HepG2 (cell line): ENCODE measurements around the gene RTEL1. TPM values are rescaled to one million over a fixed set of nuclear protein-coding genes. Genes with fewer than 3 reads are reported as not detected.

Source experiments
- AGO2 ChIP-seq: fragments of 200-400 bp; formaldehyde crosslinking; optimal IDR thresholded peaks from 2 replicates; pipeline ENCODE3; 2017; ENCODE audit warnings: mild to moderate bottlenecking, low read depth, low read length, moderate library complexity
- ATF7-NPFF ChIP-seq: sonication (generic); formaldehyde crosslinking; IDR thresholded peaks from 2 replicates; pipeline ENCODE4 v1.8.1; 2023; ENCODE audit warnings: mild to moderate bottlenecking, low read depth, missing genetic modification reagents, moderate library complexity
- CBX5 ChIP-seq: sonication (generic); formaldehyde crosslinking; IDR thresholded peaks from 2 replicates; pipeline ENCODE4 v1.4.0; 2020; ENCODE audit warnings: missing genetic modification reagents, borderline replicate concordance
- ETV6 ChIP-seq: sonication (generic); formaldehyde crosslinking; conservative IDR thresholded peaks from 2 replicates; pipeline ENCODE4 v1.4.0; 2020; ENCODE audit warnings: missing genetic modification reagents
- FLYWCH1 ChIP-seq: sonication (generic); formaldehyde crosslinking; IDR thresholded peaks from 2 replicates; pipeline ENCODE4 v1.8.1; 2023; ENCODE audit warnings: mild to moderate bottlenecking, missing genetic modification reagents
- FOXO1 ChIP-seq: sonication (generic); formaldehyde crosslinking; IDR thresholded peaks from 2 replicates; pipeline ENCODE4 v1.4.0; 2020; ENCODE audit warnings: missing genetic modification reagents
- IRF2 ChIP-seq: IDR thresholded peaks from 2 replicates; pipeline ENCODE4 v1.6.1; 2018; ENCODE audit warnings: missing genetic modification reagents, missing compliant biosample characterization
- JUNB ChIP-seq: sonication (generic); formaldehyde crosslinking; IDR thresholded peaks from 2 replicates; pipeline ENCODE4 v1.8.0; 2022; ENCODE audit warnings: missing genetic modification reagents, mild to moderate bottlenecking, borderline replicate concordance
- MTA1 ChIP-seq: sonication (generic); formaldehyde crosslinking; IDR thresholded peaks from 2 replicates; pipeline ENCODE4 v1.4.0; 2020; ENCODE audit warnings: missing genetic modification reagents, mild to moderate bottlenecking, borderline replicate concordance
- NR2F1 ChIP-seq, 2 experiments: fragments of 450-650 bp in 1 of 2; formaldehyde crosslinking in 1 of 2; IDR thresholded peaks; 2 replicates each; pipeline versions ENCODE4 v1.5.0 to v1.6.1; 2016 to 2020; ENCODE audit warnings: mild to moderate bottlenecking in 1 of 2, missing compliant biosample characterization in 1 of 2, missing genetic modification reagents in 1 of 2, moderate library complexity in 1 of 2
- ONECUT2 ChIP-seq: sonication (generic); formaldehyde crosslinking; IDR thresholded peaks from 2 replicates; pipeline ENCODE4 v1.4.0; 2020; ENCODE audit warnings: missing genetic modification reagents
- RFX5 ChIP-seq: IDR thresholded peaks from 2 replicates; pipeline ENCODE4 v1.6.1; 2011; ENCODE audit warnings: low read depth, low read length, improper control_type of control experiment
- SMARCE1 ChIP-seq: fragments of 450-650 bp; IDR thresholded peaks from 2 replicates; pipeline ENCODE4 v1.6.1; 2017; ENCODE audit warnings: borderline replicate concordance
- SRY ChIP-seq: sonication (generic); formaldehyde crosslinking; IDR thresholded peaks from 2 replicates; pipeline ENCODE4 v1.8.0; 2022; ENCODE audit warnings: mild to moderate bottlenecking, missing genetic modification reagents
- STAT5B ChIP-seq: sonication (generic); formaldehyde crosslinking; IDR thresholded peaks from 2 replicates; pipeline ENCODE4 v1.4.0; 2020; ENCODE audit warnings: missing genetic modification reagents
- TOPORS ChIP-seq: sonication (generic); formaldehyde crosslinking; IDR thresholded peaks from 2 replicates; pipeline ENCODE4 v1.8.0; 2023; ENCODE audit warnings: mild to moderate bottlenecking, missing genetic modification reagents
- U2AF1 ChIP-seq: fragments of 200-400 bp; formaldehyde crosslinking; optimal IDR thresholded peaks from 2 replicates; pipeline ENCODE3; 2017; ENCODE audit warnings: mild to moderate bottlenecking, low read depth, low read length
- XRCC5 ChIP-seq: fragments of 200-400 bp; formaldehyde crosslinking; optimal IDR thresholded peaks from 2 replicates; pipeline ENCODE3; 2017; ENCODE audit warnings: mild to moderate bottlenecking, low read length
- ZNF331 ChIP-seq: sonication (generic); formaldehyde crosslinking; IDR thresholded peaks from 2 replicates; pipeline ENCODE4 v1.4.0; 2020; ENCODE audit warnings: missing genetic modification reagents
- ZNF749 ChIP-seq: sonication (generic); formaldehyde crosslinking; IDR thresholded peaks from 2 replicates; pipeline ENCODE4 v1.8.0; 2022; ENCODE audit warnings: mild to moderate bottlenecking, missing genetic modification reagents, moderate library complexity, borderline replicate concordance
- polyA plus RNA-seq, 8 experiments: library from polyadenylated mRNA; depleted of rRNA in 3 of 8; stranded (reverse) in 7 of 8; unstranded in 1 of 8; fragments of >200 nt; fragmentation: Illumina TruSeq in 4 of 8; extraction: Trizol in 4 of 8; gene quantifications; 2 replicates each; pipeline versions ENCODE4 v1.2.1 to v1.2.3, GENCODE V29; 2011 to 2016; ENCODE audit warnings: low read depth in 4 of 8, missing spikeins in 1 of 8, mixed read lengths in 1 of 8; ENCODE audit not compliant: insufficient read depth in 1 of 8
- total RNA-seq, 5 experiments: library from RNA; depleted of rRNA; stranded (reverse); fragments of >200 nt; fragmentation: Illumina TruSeq; extraction: Trizol; gene quantifications; 2 replicates each; pipeline ENCODE4 v1.2.3, GENCODE V29; 2016; ENCODE audit warnings: low read depth in 1 of 5
- TF ChIP-seq, protein P1 (sequence below): sonication (generic); formaldehyde crosslinking; IDR thresholded peaks from 2 replicates; pipeline ENCODE4 v1.4.0; 2020; ENCODE audit warnings: missing genetic modification reagents, mild to moderate bottlenecking, borderline replicate concordance
- TF ChIP-seq, protein P2 (sequence below): sonication (generic); formaldehyde crosslinking; IDR thresholded peaks from 2 replicates; pipeline ENCODE4 v1.4.0; 2020; ENCODE audit warnings: mild to moderate bottlenecking, missing genetic modification reagents, borderline replicate concordance
- TF ChIP-seq, protein P3 (sequence below): sonication (generic); formaldehyde crosslinking; IDR thresholded peaks from 2 replicates; pipeline ENCODE4 v1.8.0; 2022; ENCODE audit warnings: missing genetic modification reagents, mild to moderate bottlenecking, borderline replicate concordance

The RTEL1 gene
- total and polyA plus RNA-seq, 2 of the 13 experiments (the other 11 are each of a cell fraction or from before 2014, with no cell fraction given), result 21.8 to 36.4 TPM

DNA sequence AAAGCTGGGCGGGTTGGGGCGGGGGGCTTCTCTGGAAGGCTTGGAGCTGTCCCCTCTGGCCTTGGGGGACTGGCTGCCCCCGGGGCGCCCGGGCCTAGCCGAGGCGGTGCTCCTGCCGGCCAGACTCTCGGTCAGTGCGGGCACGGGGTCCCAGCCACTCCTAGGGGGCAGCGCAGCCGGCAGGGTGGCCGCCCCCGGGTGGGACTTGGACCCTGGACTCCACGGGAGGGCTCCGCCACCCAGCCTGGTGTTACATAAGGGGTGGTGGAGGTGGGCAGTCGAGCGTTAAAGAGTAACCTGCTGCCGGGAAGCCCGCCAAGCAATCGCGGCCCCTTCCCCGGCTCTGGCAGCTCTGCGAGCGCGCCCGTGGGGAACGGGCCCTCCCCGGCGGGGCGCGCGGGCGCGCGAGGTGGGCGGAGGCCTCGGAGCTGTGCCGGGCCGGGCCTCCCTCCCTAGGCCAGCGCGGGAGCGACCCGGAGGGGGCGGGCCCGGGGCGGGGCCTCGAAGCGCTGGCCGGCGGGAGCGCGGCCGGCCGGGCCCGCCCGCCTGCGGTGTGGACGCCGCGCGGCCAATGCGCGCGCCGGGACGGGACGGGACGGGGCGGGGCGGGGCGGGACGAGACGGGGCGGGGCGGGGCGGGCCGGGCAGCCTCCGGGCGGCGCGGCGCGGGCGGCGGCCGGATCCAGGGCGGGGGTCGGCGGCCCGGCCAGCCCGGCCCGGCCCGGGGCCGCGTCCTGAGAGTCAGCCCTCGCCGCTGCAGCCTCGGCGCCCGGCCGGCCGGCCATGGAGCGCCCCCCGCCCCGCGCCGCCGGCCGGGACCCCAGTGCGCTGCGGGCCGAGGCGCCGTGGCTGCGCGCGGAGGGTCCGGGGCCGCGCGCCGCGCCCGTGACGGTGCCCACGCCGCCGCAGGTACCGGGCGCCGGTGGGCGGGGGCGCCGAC lies 81.3 kb downstream of the RTEL1 start, which contains the start of gene SLC2A4RG (continued):
- TF ChIP-seq, protein P1, sequence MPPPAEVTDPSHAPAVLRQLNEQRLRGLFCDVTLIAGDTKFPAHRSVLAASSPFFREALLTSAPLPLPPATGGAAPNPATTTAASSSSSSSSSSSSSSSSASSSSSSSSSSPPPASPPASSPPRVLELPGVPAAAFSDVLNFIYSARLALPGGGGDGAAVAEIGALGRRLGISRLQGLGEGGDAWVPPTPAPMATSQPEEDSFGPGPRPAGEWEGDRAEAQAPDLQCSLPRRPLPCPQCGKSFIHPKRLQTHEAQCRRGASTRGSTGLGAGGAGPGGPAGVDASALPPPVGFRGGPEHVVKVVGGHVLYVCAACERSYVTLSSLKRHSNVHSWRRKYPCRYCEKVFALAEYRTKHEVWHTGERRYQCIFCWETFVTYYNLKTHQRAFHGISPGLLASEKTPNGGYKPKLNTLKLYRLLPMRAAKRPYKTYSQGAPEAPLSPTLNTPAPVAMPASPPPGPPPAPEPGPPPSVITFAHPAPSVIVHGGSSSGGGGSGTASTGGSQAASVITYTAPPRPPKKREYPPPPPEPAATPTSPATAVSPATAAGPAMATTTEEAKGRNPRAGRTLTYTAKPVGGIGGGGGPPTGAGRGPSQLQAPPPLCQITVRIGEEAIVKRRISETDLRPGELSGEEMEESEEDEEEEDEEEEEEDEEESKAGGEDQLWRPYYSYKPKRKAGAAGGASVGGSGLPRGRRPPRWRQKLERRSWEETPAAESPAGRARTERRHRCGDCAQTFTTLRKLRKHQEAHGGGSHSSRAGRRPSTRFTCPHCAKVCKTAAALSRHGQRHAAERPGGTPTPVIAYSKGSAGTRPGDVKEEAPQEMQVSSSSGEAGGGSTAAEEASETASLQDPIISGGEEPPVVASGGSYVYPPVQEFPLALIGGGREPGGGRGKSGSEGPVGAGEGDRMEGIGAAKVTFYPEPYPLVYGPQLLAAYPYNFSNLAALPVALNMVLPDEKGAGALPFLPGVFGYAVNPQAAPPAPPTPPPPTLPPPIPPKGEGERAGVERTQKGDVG, result 0 out of 2 replicates have a peak, but pooled peaks have one; percentile 32
- TF ChIP-seq MTA1 (CRISPR knock-in tag) (peak; percentile 98), CBX5 (CRISPR knock-in tag) (peak; percentile 67; the same call in 1 of the 2 replicates), AGO2 (peak; percentile 98), ATF7-NPFF (CRISPR knock-in tag) (peak; percentile 97), FOXO1 (CRISPR knock-in tag) (peak; percentile 78), ZNF749 (peak; percentile 95), RFX5 (no peak), STAT5B (CRISPR knock-in tag) (no peak; the same call in 1 of the 2 replicates), ONECUT2 (CRISPR knock-in tag) (peak; percentile 72), SMARCE1 (no peak), FLYWCH1 (CRISPR knock-in tag) (peak; percentile 58; the same call in 1 of the 2 replicates), NR2F1 (CRISPR knock-in tag; IDR thresholded peaks at IDR 0.05) (peak; percentile 63 to 65; a peak in 3 of 4 replicates), ZNF331 (CRISPR knock-in tag) (peak; percentile 97), XRCC5 (peak; percentile 90), IRF2 (peak; percentile 87), ETV6 (CRISPR knock-in tag) (peak; percentile 93), SRY (CRISPR knock-in tag) (peak; percentile 66; the same call in 1 of the 2 replicates), U2AF1 (peak; percentile 15), TOPORS (peak; percentile 80), JUNB (CRISPR knock-in tag) (no peak)
- TF ChIP-seq, protein P2, sequence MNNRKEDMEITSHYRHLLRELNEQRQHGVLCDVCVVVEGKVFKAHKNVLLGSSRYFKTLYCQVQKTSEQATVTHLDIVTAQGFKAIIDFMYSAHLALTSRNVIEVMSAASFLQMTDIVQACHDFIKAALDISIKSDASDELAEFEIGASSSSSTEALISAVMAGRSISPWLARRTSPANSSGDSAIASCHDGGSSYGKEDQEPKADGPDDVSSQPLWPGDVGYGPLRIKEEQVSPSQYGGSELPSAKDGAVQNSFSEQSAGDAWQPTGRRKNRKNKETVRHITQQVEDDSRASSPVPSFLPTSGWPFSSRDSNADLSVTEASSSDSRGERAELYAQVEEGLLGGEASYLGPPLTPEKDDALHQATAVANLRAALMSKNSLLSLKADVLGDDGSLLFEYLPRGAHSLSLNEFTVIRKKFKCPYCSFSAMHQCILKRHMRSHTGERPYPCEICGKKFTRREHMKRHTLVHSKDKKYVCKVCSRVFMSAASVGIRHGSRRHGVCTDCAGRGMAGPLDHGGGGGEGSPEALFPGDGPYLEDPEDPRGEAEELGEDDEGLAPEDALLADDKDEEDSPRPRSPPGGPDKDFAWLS, result no peak
- TF ChIP-seq, protein P3, sequence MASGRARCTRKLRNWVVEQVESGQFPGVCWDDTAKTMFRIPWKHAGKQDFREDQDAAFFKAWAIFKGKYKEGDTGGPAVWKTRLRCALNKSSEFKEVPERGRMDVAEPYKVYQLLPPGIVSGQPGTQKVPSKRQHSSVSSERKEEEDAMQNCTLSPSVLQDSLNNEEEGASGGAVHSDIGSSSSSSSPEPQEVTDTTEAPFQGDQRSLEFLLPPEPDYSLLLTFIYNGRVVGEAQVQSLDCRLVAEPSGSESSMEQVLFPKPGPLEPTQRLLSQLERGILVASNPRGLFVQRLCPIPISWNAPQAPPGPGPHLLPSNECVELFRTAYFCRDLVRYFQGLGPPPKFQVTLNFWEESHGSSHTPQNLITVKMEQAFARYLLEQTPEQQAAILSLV, result peak; percentile 63; the same call in 1 of the 2 replicates
